HEK293T (cell line): ENCODE measurements around the gene KIF13A.
"Not testable (repeated sequence)": the region's sequence is repeated elsewhere in the genome, so short reads cannot be mapped to it uniquely, and the experiment has no call there.

Source experiments
- BHLHE40 ChIP-seq: fragments of 450-650 bp; IDR thresholded peaks from 2 replicates; pipeline ENCODE4 v1.6.1; 2016; ENCODE audit warnings: mild to moderate bottlenecking, moderate library complexity, borderline replicate concordance
- FOXM1 ChIP-seq: fragments of 450-650 bp; IDR thresholded peaks from 2 replicates; pipeline ENCODE4 v1.6.1; 2017; ENCODE audit warnings: mild to moderate bottlenecking, borderline replicate concordance
- PKNOX1 ChIP-seq: fragments of 450-650 bp; IDR thresholded peaks from 2 replicates; pipeline ENCODE4 v1.6.1; 2016
- SP1 ChIP-seq: fragments of 450-650 bp; IDR thresholded peaks from 2 replicates; pipeline ENCODE4 v1.6.1; 2017
- SUZ12 ChIP-seq: fragments of 450-650 bp; IDR thresholded peaks from 2 replicates; pipeline ENCODE4 v1.6.1; 2016; ENCODE audit warnings: mild to moderate bottlenecking
- TARDBP ChIP-seq: fragments of 450-650 bp; IDR thresholded peaks from 2 replicates; pipeline ENCODE4 v1.6.1; 2016
- ZNF384 ChIP-seq: fragments of 450-650 bp; IDR thresholded peaks from 2 replicates; pipeline ENCODE4 v1.6.1; 2016

GRCh38 chr6:17744757-17745308, 242.6 kb downstream of the KIF13A start:
- not testable (repeated sequence) for TF ChIP-seq TARDBP, SP1, PKNOX1, BHLHE40, SUZ12, ZNF384, FOXM1
